ENCODE results near the gene PGLYRP2.

The PGLYRP2 gene

DNA sequence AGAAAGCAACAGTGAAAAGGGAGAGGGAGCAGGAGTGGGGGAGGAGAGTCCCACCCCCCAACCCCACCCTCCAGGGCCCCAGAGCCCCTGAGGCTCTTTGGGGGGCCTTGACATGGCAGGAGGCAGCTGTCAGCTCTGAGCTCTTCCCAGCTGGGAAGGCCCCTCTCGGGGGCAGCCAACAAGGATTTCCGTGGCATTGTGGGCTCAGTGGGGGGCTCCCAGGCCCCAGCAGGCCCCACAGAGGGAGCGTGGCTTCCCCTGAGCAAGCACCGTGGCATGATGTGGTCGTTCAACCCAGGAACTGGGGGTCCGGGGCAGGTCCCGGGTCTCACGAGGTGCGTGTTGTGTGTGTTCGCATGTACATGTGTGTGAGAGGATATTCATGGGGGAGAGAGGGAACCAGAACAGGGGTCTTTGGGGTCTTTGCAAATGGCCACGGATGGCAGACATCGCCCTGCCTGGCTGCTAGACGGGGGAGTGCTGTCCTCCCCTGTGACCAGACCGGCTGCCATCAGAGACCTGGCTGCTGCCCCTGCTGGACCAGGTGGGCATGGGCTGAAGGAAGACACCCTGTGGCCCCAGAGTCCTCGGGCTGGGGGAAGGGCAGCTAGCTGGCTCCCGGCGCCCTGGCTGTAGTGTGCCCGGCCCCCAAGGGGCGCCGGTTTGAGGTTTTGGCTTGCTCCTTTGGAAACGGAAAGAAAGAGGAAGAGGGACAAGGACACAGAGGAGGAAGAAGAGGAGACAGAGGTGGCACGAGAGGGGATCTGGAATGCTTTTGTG, 56.8 kb downstream of the PGLYRP2 start:
- no peak for DNase-seq

GRCh38 chr19:15421721-15422260, 57.5 kb downstream of the PGLYRP2 start:
- no peak for DNase-seq

DNA sequence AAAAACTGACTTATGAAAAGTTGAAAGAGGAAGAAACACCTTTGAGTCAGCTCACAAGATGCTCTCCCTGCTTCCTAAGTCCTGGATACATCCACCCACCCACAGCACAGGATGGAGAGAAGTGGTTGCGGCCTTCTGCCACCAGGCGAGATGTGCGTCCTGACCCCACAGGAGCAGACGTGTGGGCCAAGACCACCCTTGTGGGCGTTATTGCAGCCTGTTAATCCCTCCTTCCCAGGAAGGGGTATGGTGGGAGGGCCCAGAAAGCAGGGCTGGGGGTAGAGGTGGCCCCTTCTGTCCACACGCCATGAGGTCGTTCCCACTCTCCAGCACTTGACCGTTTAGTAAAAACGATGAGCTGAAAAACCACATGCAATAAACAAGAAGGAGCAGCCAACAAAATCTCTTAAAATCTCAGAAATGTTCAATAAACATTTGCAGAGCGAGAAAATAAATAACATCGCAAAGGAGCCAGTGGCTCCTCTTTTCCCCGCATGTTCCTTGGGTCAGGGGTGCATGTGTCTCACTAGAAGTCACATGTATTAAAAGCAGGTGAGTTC, 58.1 kb downstream of the PGLYRP2 start:
- DNase-seq = no peak

- no peak for DNase-seq
Measured at GRCh38 chr19:15419413-15420025, 59.8 kb downstream of the PGLYRP2 start.
